OCI-LY7 (cell line): Measurements from ENCODE around the gene ANKRD36C. TPM values are rescaled to one million over a fixed set of nuclear protein-coding genes. Genes with fewer than 3 reads are reported as not detected.
"Not testable (repeated sequence)": the region's sequence is repeated elsewhere in the genome, so short reads cannot be mapped to it uniquely, and the experiment has no call there.

Source experiments
- BruUV-seq: library from RNA; stranded (reverse); fragments of 400-500 nt; replicated peaks from 2 replicates; lab custom pipeline; 2021; lab: Mats Ljungman, UMichigan
- CTCF ChIA-PET: fragments of 300-600 bp; sonication (Branson Sonifier 250); formaldehyde crosslinking; loops from one replicate; lab custom pipeline; 2022; ENCODE audit warnings: antibody characterized with exemption; ENCODE audit not compliant: unreplicated experiment; lab: Charles Lee
- POLR2A ChIA-PET: fragments of 300-600 bp; sonication (Branson Sonifier 250); formaldehyde crosslinking; loops from one replicate; lab custom pipeline; 2022; ENCODE audit warnings: antibody characterized with exemption; lab: Charles Lee
- DNase-seq: peaks from one replicate; pipeline ENCODE4 v3.0.0-alpha.2; 2015; ENCODE audit warnings: low spot score
- H2AFZ ChIP-seq: fragments of 200-600 bp; sonication (generic), shearing (Covaris generic); 2 replicates; pipeline ENCODE4 v1.6.1; 2014; ENCODE audit warnings: mild to moderate bottlenecking, antibody characterized with exemption, low read length, moderate library complexity
- H3K27ac ChIP-seq: fragments of 200-600 bp; sonication (generic); 2 replicates; pipeline ENCODE4 v1.5.1; 2014; ENCODE audit warnings: mixed run types, low read depth, mild to moderate bottlenecking, moderate library complexity, low read length, inconsistent platforms; ENCODE audit not compliant: poor library complexity, severe bottlenecking
- H3K36me3 ChIP-seq: fragments of 200-600 bp; sonication (generic); 2 replicates; pipeline ENCODE4 v1.6.1; 2014; ENCODE audit warnings: mild to moderate bottlenecking, antibody characterized with exemption, low read length, moderate library complexity, mixed read lengths; ENCODE audit not compliant: insufficient read depth
- H3K4me1 ChIP-seq: fragments of 200-600 bp; sonication (generic); 2 replicates; pipeline ENCODE4 v1.5.1; 2014; ENCODE audit warnings: mild to moderate bottlenecking, low read length; ENCODE audit not compliant: insufficient read depth, poor library complexity, severe bottlenecking
- H3K4me2 ChIP-seq: fragments of 200-600 bp; sonication (generic); 2 replicates; pipeline ENCODE4 v1.6.1; 2014; ENCODE audit warnings: mild to moderate bottlenecking, low read length
- H3K4me3 ChIP-seq: fragments of 200-600 bp; sonication (generic); 2 replicates; pipeline ENCODE4 v1.5.1; 2014; ENCODE audit warnings: mild to moderate bottlenecking, low read depth, low read length; ENCODE audit not compliant: poor library complexity, severe bottlenecking
- H3K79me2 ChIP-seq: fragments of 200-600 bp; sonication (generic); 2 replicates; pipeline ENCODE4 v1.6.1; 2016; ENCODE audit warnings: low read depth, mild to moderate bottlenecking, low read length, moderate library complexity, mixed read lengths; ENCODE audit not compliant: insufficient read depth
- H3K9me2 ChIP-seq: fragments of 200-600 bp; sonication (generic); 2 replicates; pipeline ENCODE4 v1.6.1; 2016; ENCODE audit warnings: mild to moderate bottlenecking, low read length, mixed read lengths; ENCODE audit not compliant: insufficient read depth
- H3K9me3 ChIP-seq: fragments of 200-600 bp; sonication (generic); 2 replicates; pipeline ENCODE4 v1.6.1; 2014; ENCODE audit warnings: mild to moderate bottlenecking, mixed run types, low read length, mixed read lengths
- H4K20me1 ChIP-seq: fragments of 200-600 bp; sonication (generic); 2 replicates; pipeline ENCODE4 v1.6.1; 2014; ENCODE audit warnings: mild to moderate bottlenecking, antibody characterized with exemption, low read length, moderate library complexity, mixed read lengths; ENCODE audit not compliant: insufficient read depth
- intact Hi-C: fragments of 100-400 bp; cut with micrococcal nuclease; formaldehyde crosslinking; loops from one replicate; pipeline ENCODE4 v1.10.0; 2022; ENCODE audit not compliant: unreplicated experiment
- small RNA-seq: library from RNA; depleted of rRNA; stranded (forward); fragments of <200 nt; gene quantifications from one replicate; pipeline ENCODE3, GENCODE V24; 2014
- total RNA-seq, 2 experiments: library from RNA; depleted of rRNA in 1 of 2; stranded (reverse); fragments of >200 nt in 1 of 2; shearing (Covaris generic) in 1 of 2; gene quantifications; 2 replicates each; pipeline ENCODE4 v1.2.3, GENCODE V29; 2014 to 2022

ANKRD36C gene
- total RNA-seq, 2 experiments from 2014 or later: 87.8 to 99.2 TPM

GRCh38 chr2:95789385-95789784 lies 202.2 kb downstream of the ANKRD36C start:
- CTCF ChIA-PET, H4K20me1 ChIP-seq, H3K9me3 ChIP-seq, H3K9me2 ChIP-seq, H3K4me1 ChIP-seq, POLR2A ChIA-PET, H3K79me2 ChIP-seq, H3K27ac ChIP-seq, H3K4me2 ChIP-seq, H2AFZ ChIP-seq, intact Hi-C loops, DNase-seq, H3K4me3 ChIP-seq, BruUV-seq, H3K36me3 ChIP-seq: not testable (repeated sequence)

- H3K4me2 ChIP-seq, H3K27ac ChIP-seq, H3K4me3 ChIP-seq, H3K4me1 ChIP-seq, H2AFZ ChIP-seq, H4K20me1 ChIP-seq, intact Hi-C loops, CTCF ChIA-PET, DNase-seq, POLR2A ChIA-PET, BruUV-seq, H3K79me2 ChIP-seq, H3K9me3 ChIP-seq, H3K36me3 ChIP-seq, H3K9me2 ChIP-seq: not testable (repeated sequence)
These were observed 203.0 kb downstream of the ANKRD36C start for GRCh38 chr2:95788642-95789041.

Small RNA genes lying within 50 kb of the gene (small RNA-seq; reads per million reads assigned to genes)
- gene RN7SL210P: not detected

Other genes starting within 250 kb of the ANKRD36C start
- gene GPAT2, start 43.1 kb upstream of the ANKRD36C start, total RNA-seq (2014; rRNA removed; shearing (Covaris generic)): not detected in 2 replicates
- gene GPAT2, start 43.1 kb upstream of the ANKRD36C start, total RNA-seq (2022): not detected in 2 replicates
- gene ADRA2B, start 124.7 kb upstream of the ANKRD36C start, total RNA-seq (2014; rRNA removed; shearing (Covaris generic)): 0.06 TPM in 1 of 2 replicates, not detected in the other
- 0.11 TPM in 1 of 2 replicates, not detected in the other for gene ADRA2B, start 124.7 kb upstream of the ANKRD36C start, total RNA-seq (2022)
- gene ASTL, start 146.7 kb upstream of the ANKRD36C start, total RNA-seq (2014; rRNA removed; shearing (Covaris generic)): 0.46 TPM in 1 of 2 replicates, not detected in the other
- 0.49 TPM in 1 of 2 replicates, not detected in the other for gene ASTL, start 146.7 kb upstream of the ANKRD36C start, total RNA-seq (2022)
- gene DUSP2, start 153.6 kb upstream of the ANKRD36C start, total RNA-seq (2014; rRNA removed; shearing (Covaris generic)): 94.7 and 110 TPM in 2 replicates
- gene DUSP2, start 153.6 kb upstream of the ANKRD36C start, total RNA-seq (2022): 31.2 and 37.3 TPM in 2 replicates
- gene STARD7, start 217.0 kb upstream of the ANKRD36C start, total RNA-seq (2014; rRNA removed; shearing (Covaris generic)): 208 and 239 TPM in 2 replicates
- 186 and 206 TPM in 2 replicates for gene STARD7, start 217.0 kb upstream of the ANKRD36C start, total RNA-seq (2022)